HepG2 (cell line): ENCODE results near the gene MAPK8IP3. TPM values are rescaled to one million over a fixed set of nuclear protein-coding genes. Genes with fewer than 3 reads are reported as not detected.
A peak's percentile ranks its signal among the peaks of the same experiment; 100 is the strongest.

Source experiments
- ATAC-seq: fragments of 200-7000 bp; cut with Tn5 transposase; 3 replicates; pipeline ENCODE4 v1.9.1; 2020; ENCODE audit warnings: mild to moderate bottlenecking, moderate library complexity
- BruUV-seq: library from RNA; stranded (reverse); fragments of 400-500 nt; replicated peaks from 2 replicates; lab custom pipeline; 2021; lab: Mats Ljungman, UMichigan
- CTCF ChIA-PET: fragments of 300-600 bp; formaldehyde crosslinking; extraction: SDS; loops from one replicate; lab custom pipeline; 2021; ENCODE audit warnings: low total read pairs, inconsistent platforms, low intra/inter-chr PET ratio; lab: Yijun Ruan, JAX
- POLR2A ChIA-PET: fragments of 350-600 bp; sonication (Branson Sonifier 250); formaldehyde crosslinking; loops from one replicate; lab custom pipeline; 2020; ENCODE audit warnings: antibody characterized with exemption, inconsistent platforms; lab: Yijun Ruan, JAX
- DNase-seq: peaks from one replicate; pipeline ENCODE4 v3.0.0-alpha.2; 2015; ENCODE audit warnings: low spot score
- FAIRE-seq: peaks from 3 replicates; lab custom pipeline; 2011; peaks lifted over from hg19 to GRCh38; lab: Jason Lieb, UNC
- H2AFZ ChIP-seq: one replicate; pipeline ENCODE4 v1.6.1; 2011; ENCODE audit warnings: low read length, inconsistent platforms
- H3K27ac ChIP-seq: fragments of 300-600 bp; 3 replicates; pipeline ENCODE4 v1.8.0; 2011; ENCODE audit warnings: mixed run types, mild to moderate bottlenecking, mixed read lengths, low read length, inconsistent platforms; ENCODE audit not compliant: insufficient read depth; ENCODE audit errors: extremely low read length
- H3K27me3 ChIP-seq, 2 experiments: fragments of 200-600 bp in 1 of 2; 2 replicates in 1 of 2; 3 replicates in 1 of 2; pipeline versions ENCODE4 v1.6.0 to v1.8.0; 2011; ENCODE audit warnings: low read length in 2 of 2, mild to moderate bottlenecking in 2 of 2, moderate library complexity in 2 of 2, inconsistent platforms in 1 of 2; ENCODE audit not compliant: insufficient read depth in 2 of 2, control insufficient read depth in 1 of 2
- H3K36me3 ChIP-seq, 2 experiments: fragments of 200-600 bp in 1 of 2; replicated peaks in 1 of 2; 2 replicates in 1 of 2; 3 replicates in 1 of 2; pipeline versions ENCODE4 v1.5.1 to v1.8.0; 2011; ENCODE audit warnings: low read length in 2 of 2, inconsistent platforms in 1 of 2; ENCODE audit not compliant: insufficient read depth in 2 of 2, control insufficient read depth in 1 of 2
- H3K4me1 ChIP-seq: 2 replicates; pipeline ENCODE4 v1.5.1; 2012; ENCODE audit warnings: low read length, inconsistent platforms; ENCODE audit not compliant: insufficient read depth
- H3K4me2 ChIP-seq: 2 replicates; pipeline ENCODE4 v1.6.0; 2011; ENCODE audit warnings: low read depth, low read length, inconsistent platforms
- H3K4me3 ChIP-seq, 3 experiments: fragments of 200-600 bp in 1 of 3; sonication (generic), shearing (Covaris generic) in 1 of 3; replicated peaks in 1 of 3; 2 replicates each; pipeline ENCODE4 v1.5.1; 2011 to 2016; ENCODE audit warnings: low read length in 3 of 3, inconsistent platforms in 2 of 3, low read depth in 2 of 3, mild to moderate bottlenecking in 2 of 3, control low read depth in 1 of 3, mixed read lengths in 1 of 3; ENCODE audit not compliant: insufficient read depth in 1 of 3
- H3K79me2 ChIP-seq: one replicate; pipeline ENCODE4 v1.6.1; 2011; ENCODE audit warnings: low read length, inconsistent platforms; ENCODE audit not compliant: insufficient read depth
- H3K9ac ChIP-seq: 2 replicates; pipeline ENCODE4 v1.6.0; 2011; ENCODE audit warnings: mild to moderate bottlenecking, low read depth, low read length, inconsistent platforms; ENCODE audit not compliant: insufficient read depth
- H3K9me3 ChIP-seq: 2 replicates; pipeline ENCODE4 v1.5.1; 2012; ENCODE audit warnings: mild to moderate bottlenecking, low read length
- H4K20me1 ChIP-seq: 2 replicates; pipeline ENCODE4 v1.6.0; 2011; ENCODE audit warnings: inconsistent platforms, mild to moderate bottlenecking, low read length, moderate library complexity; ENCODE audit not compliant: insufficient read depth
- AGO2 ChIP-seq: fragments of 200-400 bp; formaldehyde crosslinking; optimal IDR thresholded peaks from 2 replicates; pipeline ENCODE3; 2017; ENCODE audit warnings: mild to moderate bottlenecking, low read depth, low read length, moderate library complexity
- JUNB ChIP-seq: sonication (generic); formaldehyde crosslinking; IDR thresholded peaks from 2 replicates; pipeline ENCODE4 v1.8.0; 2022; ENCODE audit warnings: missing genetic modification reagents, mild to moderate bottlenecking, borderline replicate concordance
- NFATC3 ChIP-seq: sonication (generic); formaldehyde crosslinking; IDR thresholded peaks from 2 replicates; pipeline ENCODE4 v1.5.1; 2020; ENCODE audit warnings: mild to moderate bottlenecking, missing genetic modification reagents
- RBFOX2 ChIP-seq: fragments of 200-400 bp; formaldehyde crosslinking; IDR thresholded peaks from 2 replicates; pipeline ENCODE4 v1.6.1; 2017; ENCODE audit warnings: low read depth, mild to moderate bottlenecking, low read length
- SMARCE1 ChIP-seq: fragments of 450-650 bp; IDR thresholded peaks from 2 replicates; pipeline ENCODE4 v1.6.1; 2017; ENCODE audit warnings: borderline replicate concordance
- ZBTB8A ChIP-seq: sonication (generic); formaldehyde crosslinking; IDR thresholded peaks from 2 replicates; pipeline ENCODE4 v1.4.0; 2020; ENCODE audit warnings: mild to moderate bottlenecking, low read depth, missing genetic modification reagents, borderline replicate concordance
- ZFP82 ChIP-seq: sonication (generic); formaldehyde crosslinking; IDR thresholded peaks from 2 replicates; pipeline ENCODE4 v1.5.1; 2020; ENCODE audit warnings: mild to moderate bottlenecking, missing genetic modification reagents, borderline replicate concordance
- WGBS: methylation state at CpG from one replicate; pipeline ENCODE4 v1.1.6; 2017; ENCODE audit warnings: low lambda C conversion rate; 5-methylcytosine and 5-hydroxymethylcytosine counted together
- in situ Hi-C: cut with HindIII; loops from 2 replicates; pipeline ENCODE4 v1.10.0; 2017; ENCODE audit warnings: low pct_unique_long_range_greater_than_20kb; ENCODE audit not compliant: extremely low pct_ligation_motif_present
- intact Hi-C: fragments of 100-400 bp; cut with micrococcal nuclease; formaldehyde crosslinking; loops from one replicate; pipeline ENCODE4 v1.10.0; 2022; ENCODE audit not compliant: unreplicated experiment
- polyA plus RNA-seq, 8 experiments: library from polyadenylated mRNA; depleted of rRNA in 3 of 8; stranded (reverse) in 7 of 8; unstranded in 1 of 8; fragments of >200 nt; fragmentation: Illumina TruSeq in 4 of 8; extraction: Trizol in 4 of 8; gene quantifications; 2 replicates each; pipeline versions ENCODE4 v1.2.1 to v1.2.3, GENCODE V29; 2011 to 2016; ENCODE audit warnings: low read depth in 4 of 8, missing spikeins in 1 of 8, mixed read lengths in 1 of 8; ENCODE audit not compliant: insufficient read depth in 1 of 8
- total RNA-seq, 5 experiments: library from RNA; depleted of rRNA; stranded (reverse); fragments of >200 nt; fragmentation: Illumina TruSeq; extraction: Trizol; gene quantifications; 2 replicates each; pipeline ENCODE4 v1.2.3, GENCODE V29; 2016; ENCODE audit warnings: low read depth in 1 of 5
- TF ChIP-seq, protein P1 (sequence below): sonication (generic); formaldehyde crosslinking; IDR thresholded peaks from 2 replicates; pipeline ENCODE4 v1.5.1; 2020; ENCODE audit warnings: mild to moderate bottlenecking, moderate library complexity, missing genetic modification reagents
- TF ChIP-seq, protein P2 (sequence below): sonication (generic); formaldehyde crosslinking; conservative IDR thresholded peaks from 2 replicates; pipeline ENCODE4 v1.5.0; 2020; ENCODE audit warnings: missing genetic modification reagents

The MAPK8IP3 gene
- total and polyA plus RNA-seq, 2 of the 13 experiments (the other 11 are each of a cell fraction or from before 2014, with no cell fraction given) = 25.1 to 41.7 TPM

DNA sequence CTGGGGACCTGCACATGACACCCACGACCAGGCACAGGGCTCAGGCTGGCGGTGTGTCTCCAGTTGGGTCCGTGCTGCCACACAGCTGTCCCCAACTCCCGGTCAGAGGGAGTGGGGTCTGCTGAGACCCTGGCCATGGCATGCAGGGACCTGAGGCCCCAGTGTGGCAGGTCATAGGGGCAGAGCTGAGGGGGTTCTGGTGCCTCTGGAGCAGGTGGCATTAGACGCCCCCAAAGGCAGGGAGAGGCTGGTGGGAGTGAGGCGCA is 81.0 kb downstream of the MAPK8IP3 start (continued):
- TF ChIP-seq ZBTB8A (CRISPR knock-in tag) = no peak
- TF ChIP-seq SMARCE1 = no peak
- no peak for TF ChIP-seq JUNB (CRISPR knock-in tag)
- no peak for TF ChIP-seq ZFP82 (CRISPR knock-in tag)
- TF ChIP-seq, protein P1, sequence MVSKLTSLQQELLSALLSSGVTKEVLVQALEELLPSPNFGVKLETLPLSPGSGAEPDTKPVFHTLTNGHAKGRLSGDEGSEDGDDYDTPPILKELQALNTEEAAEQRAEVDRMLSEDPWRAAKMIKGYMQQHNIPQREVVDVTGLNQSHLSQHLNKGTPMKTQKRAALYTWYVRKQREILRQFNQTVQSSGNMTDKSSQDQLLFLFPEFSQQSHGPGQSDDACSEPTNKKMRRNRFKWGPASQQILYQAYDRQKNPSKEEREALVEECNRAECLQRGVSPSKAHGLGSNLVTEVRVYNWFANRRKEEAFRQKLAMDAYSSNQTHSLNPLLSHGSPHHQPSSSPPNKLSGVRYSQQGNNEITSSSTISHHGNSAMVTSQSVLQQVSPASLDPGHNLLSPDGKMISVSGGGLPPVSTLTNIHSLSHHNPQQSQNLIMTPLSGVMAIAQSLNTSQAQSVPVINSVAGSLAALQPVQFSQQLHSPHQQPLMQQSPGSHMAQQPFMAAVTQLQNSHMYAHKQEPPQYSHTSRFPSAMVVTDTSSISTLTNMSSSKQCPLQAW (CRISPR knock-in tag) = no peak

GRCh38 chr16:1787322-1788094 is 81.5 kb downstream of the MAPK8IP3 start:
- 98% methylated on average over 33 of the region's 44 CpGs for WGBS
- Histone ChIP-seq H3K27ac (no peak overlapping the region), H3K36me3 (peaks cover 4 to 7% of the 10 kb centered on the region in 2 experiments; a peak in 3 of 5 replicates), H3K27me3 (peaks cover 0 to 2% of the 10 kb centered on the region in 2 experiments; a peak in 1 of 5 replicates), H3K4me3 (no peak overlapping the region), H2AFZ (no peak overlapping the region), H3K4me1 (peaks cover 10% of the 10 kb centered on the region), H4K20me1 (peaks cover 4% of the 10 kb centered on the region; the same call in 1 of the 2 replicates), H3K79me2 (peaks cover 26% of the 10 kb centered on the region), H3K4me2 (no peak overlapping the region), H3K9me3 (no peaks in the 10 kb centered on the region), H3K9ac (no peak overlapping the region)
- intact Hi-C loops (no loop called here), in situ Hi-C loops (no loop called here)
- POLR2A ChIA-PET = no interaction called here
- CTCF ChIA-PET = no interaction called here
- TF ChIP-seq, protein P2, sequence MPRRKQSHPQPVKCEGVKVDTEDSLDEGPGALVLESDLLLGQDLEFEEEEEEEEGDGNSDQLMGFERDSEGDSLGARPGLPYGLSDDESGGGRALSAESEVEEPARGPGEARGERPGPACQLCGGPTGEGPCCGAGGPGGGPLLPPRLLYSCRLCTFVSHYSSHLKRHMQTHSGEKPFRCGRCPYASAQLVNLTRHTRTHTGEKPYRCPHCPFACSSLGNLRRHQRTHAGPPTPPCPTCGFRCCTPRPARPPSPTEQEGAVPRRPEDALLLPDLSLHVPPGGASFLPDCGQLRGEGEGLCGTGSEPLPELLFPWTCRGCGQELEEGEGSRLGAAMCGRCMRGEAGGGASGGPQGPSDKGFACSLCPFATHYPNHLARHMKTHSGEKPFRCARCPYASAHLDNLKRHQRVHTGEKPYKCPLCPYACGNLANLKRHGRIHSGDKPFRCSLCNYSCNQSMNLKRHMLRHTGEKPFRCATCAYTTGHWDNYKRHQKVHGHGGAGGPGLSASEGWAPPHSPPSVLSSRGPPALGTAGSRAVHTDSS = no peak
- TF ChIP-seq AGO2 (peak; percentile 60), RBFOX2 (peak; percentile 43; the same call in 1 of the 2 replicates), NFATC3 (CRISPR knock-in tag) (no peak)
- BruUV-seq = no TSS peak
- FAIRE-seq (no peak), ATAC-seq (no peak), DNase-seq (no peak)
